SK-N-MC (cell line): ENCODE data around the gene MLPH.

Source experiments
- DNase-seq: peaks from one replicate; pipeline ENCODE4 v3.0.0-alpha.2; 2011; ENCODE audit warnings: low read depth, low spot score
- H3K27ac ChIP-seq: fragments of 200-600 bp; sonication (generic); 2 replicates; pipeline ENCODE4 v1.5.1; 2016; ENCODE audit warnings: mixed run types
- H3K36me3 ChIP-seq: fragments of 200-600 bp; sonication (generic); 2 replicates; pipeline ENCODE4 v1.6.1; 2017; ENCODE audit warnings: antibody characterized with exemption, low read length, mixed read lengths; ENCODE audit not compliant: insufficient read depth
- H3K4me3 ChIP-seq: fragments of 200-600 bp; sonication (generic); 2 replicates; pipeline ENCODE4 v1.5.1; 2016
- H3K9ac ChIP-seq: fragments of 200-600 bp; sonication (generic); 2 replicates; pipeline ENCODE4 v1.8.0; 2017; ENCODE audit warnings: mixed run types, mixed read lengths; ENCODE audit not compliant: insufficient read length
- H3K9me3 ChIP-seq: fragments of 200-600 bp; sonication (generic); 2 replicates; pipeline ENCODE4 v1.6.1; 2017; ENCODE audit warnings: low read depth, mild to moderate bottlenecking, antibody characterized with exemption, low read length, moderate library complexity, mixed read lengths
- EZH2 ChIP-seq: fragments of 200-600 bp; sonication (generic); IDR thresholded peaks from one replicate; pipeline ENCODE4 v1.6.1; 2017; ENCODE audit warnings: antibody characterized with exemption
- FOXP2 ChIP-seq: optimal IDR thresholded peaks from 2 replicates; pipeline ENCODE3; 2011; ENCODE audit warnings: mild to moderate bottlenecking, moderate library complexity; ENCODE audit not compliant: insufficient read depth; ENCODE audit errors: extremely low read length, control extremely low read depth
- POLR2AphosphoS5 ChIP-seq: IDR thresholded peaks from 2 replicates; pipeline ENCODE4 v1.6.1; 2012; ENCODE audit warnings: mild to moderate bottlenecking, low read depth, low read length, borderline replicate concordance

The MLPH gene

GRCh38 chr2:237453671-237454070 lies 33.4 kb upstream of the MLPH start:
- Histone ChIP-seq H3K36me3 (no peaks in the 10 kb centered on the region), H3K27ac (no peak overlapping the region), H3K9me3 (no peaks in the 10 kb centered on the region), H3K9ac (no peak overlapping the region), H3K4me3 (no peak overlapping the region)
- DNase-seq, result no peak
- TF ChIP-seq POLR2AphosphoS5, result no peak

- Histone ChIP-seq H3K4me3 (no peak overlapping the region), H3K9me3 (no peaks in the 10 kb centered on the region), H3K9ac (no peak overlapping the region), H3K36me3 (no peaks in the 10 kb centered on the region), H3K27ac (no peak overlapping the region)
- DNase-seq, result no peak
- no peak for TF ChIP-seq FOXP2
- TF ChIP-seq POLR2AphosphoS5, result no peak
- TF ChIP-seq EZH2, result no peak
Observed at GRCh38 chr2:237455764-237456163, 31.3 kb upstream of the MLPH start.

GRCh38 chr2:237456200-237456843 lies 30.7 kb upstream of the MLPH start:
- Histone ChIP-seq H3K9ac (no peak overlapping the region), H3K4me3 (no peak overlapping the region), H3K27ac (no peak overlapping the region), H3K36me3 (no peaks in the 10 kb centered on the region), H3K9me3 (no peaks in the 10 kb centered on the region)
- TF ChIP-seq EZH2, result no peak
- TF ChIP-seq FOXP2, result no peak
- TF ChIP-seq POLR2AphosphoS5, result no peak
- DNase-seq, result no peak

GRCh38 chr2:237457388-237457941 lies 29.6 kb upstream of the MLPH start:
- DNase-seq, result no peak

GRCh38 chr2:237458519-237458918 lies 28.5 kb upstream of the MLPH start:
- H3K27ac ChIP-seq, result no peak overlapping the region

More at GRCh38 chr2:237457388-237457941, 29.6 kb upstream of the MLPH start:
- H3K4me3 ChIP-seq, result no peak overlapping the region
- H3K9me3 ChIP-seq, result no peaks in the 10 kb centered on the region
- H3K36me3 ChIP-seq, result no peaks in the 10 kb centered on the region
- H3K9ac ChIP-seq, result no peak overlapping the region
- no peak for TF ChIP-seq POLR2AphosphoS5
- no peak for TF ChIP-seq EZH2
- no peak for TF ChIP-seq FOXP2
- H3K27ac ChIP-seq, result no peak overlapping the region

GRCh38 chr2:237459226-237459625 lies 27.8 kb upstream of the MLPH start:
- Histone ChIP-seq H3K9ac (no peak overlapping the region), H3K4me3 (no peak overlapping the region), H3K36me3 (no peaks in the 10 kb centered on the region), H3K9me3 (no peaks in the 10 kb centered on the region), H3K27ac (no peak overlapping the region)
- no peak for TF ChIP-seq POLR2AphosphoS5
- no peak for TF ChIP-seq EZH2
- TF ChIP-seq FOXP2, result no peak
- no peak for DNase-seq

More at GRCh38 chr2:237458519-237458918, 28.5 kb upstream of the MLPH start:
- DNase-seq, result no peak
- Histone ChIP-seq H3K9me3 (no peaks in the 10 kb centered on the region), H3K36me3 (no peaks in the 10 kb centered on the region), H3K9ac (no peak overlapping the region), H3K4me3 (no peak overlapping the region)
- TF ChIP-seq EZH2, result no peak
- TF ChIP-seq POLR2AphosphoS5, result no peak
- TF ChIP-seq FOXP2, result no peak

- Histone ChIP-seq H3K36me3 (no peaks in the 10 kb centered on the region), H3K9ac (no peak overlapping the region), H3K9me3 (no peaks in the 10 kb centered on the region), H3K27ac (no peak overlapping the region), H3K4me3 (no peak overlapping the region)
- DNase-seq, result no peak
- TF ChIP-seq FOXP2 (no peak), POLR2AphosphoS5 (no peak), EZH2 (no peak)
Observed at GRCh38 chr2:237459741-237460174, 27.3 kb upstream of the MLPH start.

- Histone ChIP-seq H3K36me3 (no peaks in the 10 kb centered on the region), H3K27ac (no peak overlapping the region), H3K9me3 (no peaks in the 10 kb centered on the region), H3K4me3 (no peak overlapping the region), H3K9ac (no peak overlapping the region)
- TF ChIP-seq FOXP2 (no peak), POLR2AphosphoS5 (no peak), EZH2 (no peak)
- no peak for DNase-seq
Observed at GRCh38 chr2:237464757-237465391, 22.2 kb upstream of the MLPH start.

- no peaks in the 10 kb centered on the region for H3K9me3 ChIP-seq
- TF ChIP-seq FOXP2 (no peak), POLR2AphosphoS5 (no peak), EZH2 (no peak)
- no peak overlapping the region for H3K27ac ChIP-seq
- DNase-seq, result no peak
- H3K36me3 ChIP-seq, result no peaks in the 10 kb centered on the region
- no peak overlapping the region for H3K9ac ChIP-seq
- H3K4me3 ChIP-seq, result no peak overlapping the region
Observed at GRCh38 chr2:237465515-237466148, 21.4 kb upstream of the MLPH start.
